Hippocampal formation (tissue), 2 donors: Measurements from ENCODE around the gene ZDHHC6.
"Not testable (repeated sequence)": the region's sequence is repeated elsewhere in the genome, so short reads cannot be mapped to it uniquely, and the experiment has no call there.

Experiments
- DNase-seq, 2 donors: peaks; one replicate each; lab custom pipeline; 2025; lab: John Stamatoyannopoulos, UW

Gene ZDHHC6

GRCh38 chr10:112389271-112389822 is 57.4 kb downstream of the ZDHHC6 start:
- no peak for DNase-seq

DNA sequence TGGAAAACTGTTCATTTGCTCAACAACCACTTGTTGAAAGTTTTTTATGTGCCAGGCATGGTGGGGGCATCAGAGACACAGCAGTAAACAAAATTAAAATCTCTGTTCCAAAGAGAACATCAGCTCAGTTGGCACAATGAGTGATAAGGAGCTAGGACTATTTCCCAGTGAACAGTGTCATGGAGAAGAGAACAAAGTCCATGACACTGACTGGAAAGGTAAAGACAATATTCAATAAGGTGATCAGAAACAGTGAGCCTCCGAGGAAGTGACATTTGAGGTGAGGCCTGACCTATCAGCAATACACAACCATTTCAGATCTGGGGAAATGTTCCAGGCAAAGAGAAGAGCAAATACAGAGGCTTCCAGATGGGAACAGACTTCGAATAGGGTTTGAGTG is 58.2 kb downstream of the ZDHHC6 start:
- DNase-seq: no peak

- DNase-seq: not testable (repeated sequence)
Measured at GRCh38 chr10:112388056-112388455, 58.7 kb downstream of the ZDHHC6 start.

- no peak for DNase-seq
Measured at GRCh38 chr10:112385201-112385600, 61.5 kb downstream of the ZDHHC6 start.

GRCh38 chr10:112384141-112384540 is 62.6 kb downstream of the ZDHHC6 start:
- DNase-seq: no peak

- DNase-seq: no peak
Measured at GRCh38 chr10:112383325-112383724, 63.4 kb downstream of the ZDHHC6 start.

DNA sequence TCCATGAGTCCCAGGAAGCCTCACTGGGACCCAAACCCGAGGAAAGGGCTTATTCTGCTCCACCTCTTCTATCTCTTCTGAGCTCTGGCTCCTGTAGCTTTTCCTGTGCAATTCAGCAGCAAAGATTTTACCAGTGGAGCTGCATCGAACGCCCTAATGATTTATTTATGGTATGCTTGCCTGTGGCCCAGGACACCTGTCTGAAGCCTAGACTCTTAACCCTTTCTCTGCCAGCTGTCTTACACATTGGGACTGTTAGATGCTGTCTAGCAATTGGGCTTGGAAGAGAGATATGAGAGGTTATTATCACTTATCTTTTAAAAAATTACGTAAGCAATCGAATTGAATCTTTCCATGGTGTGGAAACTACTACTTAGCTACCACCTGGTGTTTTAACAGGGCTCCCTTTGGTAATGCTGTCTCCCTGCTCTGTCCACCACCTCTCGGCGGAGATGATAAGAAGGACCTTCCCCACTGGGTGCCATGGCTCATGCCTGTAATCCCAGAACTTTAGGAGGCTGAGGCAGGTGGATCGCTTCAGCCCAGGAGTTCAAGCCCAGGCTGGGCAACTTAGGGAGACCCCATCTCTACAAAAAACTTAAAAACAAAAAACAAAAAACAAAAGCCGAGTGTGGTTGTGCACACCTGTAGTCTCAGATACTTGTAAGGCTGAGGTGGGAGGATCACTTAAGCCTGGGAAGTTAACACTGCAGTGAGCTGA is 64.0 kb downstream of the ZDHHC6 start:
- no peak for DNase-seq
